IMR-90 (cell line): ENCODE results near the gene TBC1D10A. TPM values are rescaled to one million over a fixed set of nuclear protein-coding genes. Genes with fewer than 3 reads are reported as not detected.

ENCODE experiments used
- ATAC-seq: fragments of 200-7000 bp; cut with Tn5 transposase; 2 replicates; pipeline ENCODE4 v1.9.1; 2020; ENCODE audit warnings: low read depth, mild to moderate bottlenecking, moderate library complexity
- BruUV-seq: library from RNA; stranded (reverse); fragments of 400-500 nt; replicated peaks from 2 replicates; lab custom pipeline; 2021; lab: Mats Ljungman, UMichigan
- CTCF ChIA-PET: fragments of 300-600 bp; formaldehyde crosslinking; extraction: SDS; loops from one replicate; lab custom pipeline; 2021; ENCODE audit warnings: antibody characterized with exemption; lab: Yijun Ruan, JAX
- POLR2A ChIA-PET: fragments of 300-600 bp; sonication (Branson Sonifier 250); formaldehyde crosslinking; loops from one replicate; lab custom pipeline; 2022; ENCODE audit warnings: antibody characterized with exemption; ENCODE audit not compliant: unreplicated experiment; lab: Charles Lee
- DNase-seq: peaks from one replicate; pipeline ENCODE4 v3.0.0; 2013
- H2AFZ ChIP-seq: replicated peaks from 2 replicates; pipeline ENCODE3; 2013; ENCODE audit warnings: low read length, mild to moderate bottlenecking; ENCODE audit not compliant: poor library complexity
- H2AK5ac ChIP-seq: 2 replicates; pipeline ENCODE4 v1.6.1; 2013; ENCODE audit warnings: low read depth, low read length, inconsistent platforms
- H2AK9ac ChIP-seq: replicated peaks from 2 replicates; pipeline ENCODE3; 2013; ENCODE audit warnings: mild to moderate bottlenecking, low read depth, low read length, moderate library complexity; ENCODE audit not compliant: poor library complexity
- H2BK120ac ChIP-seq: 2 replicates; pipeline ENCODE4 v1.6.1; 2013; ENCODE audit warnings: low read depth, low read length, inconsistent platforms
- H2BK15ac ChIP-seq: 3 replicates; pipeline ENCODE4 v1.6.1; 2013; ENCODE audit warnings: low read depth, low read length, inconsistent platforms
- H2BK20ac ChIP-seq: 2 replicates; pipeline ENCODE4 v1.6.1; 2013; ENCODE audit warnings: low read depth, mild to moderate bottlenecking, inconsistent platforms, low read length, moderate library complexity
- H2BK5ac ChIP-seq: 2 replicates; pipeline ENCODE4 v1.6.1; 2013; ENCODE audit warnings: mild to moderate bottlenecking, low read depth, low read length, inconsistent platforms; ENCODE audit not compliant: poor library complexity, severe bottlenecking
- H3K14ac ChIP-seq: replicated peaks from 2 replicates; pipeline ENCODE4 v1.6.1; 2013; ENCODE audit warnings: low read depth, low read length, inconsistent platforms
- H3K18ac ChIP-seq: 2 replicates; pipeline ENCODE4 v1.6.1; 2013; ENCODE audit warnings: low read depth, low read length, control low read depth
- H3K23ac ChIP-seq: 2 replicates; pipeline ENCODE4 v1.6.1; 2013; ENCODE audit warnings: low read depth, low read length, inconsistent platforms
- H3K27ac ChIP-seq: 2 replicates; pipeline ENCODE4 v1.5.1; 2013; ENCODE audit warnings: mild to moderate bottlenecking, control low read depth, low read length; ENCODE audit not compliant: insufficient read depth
- H3K27me3 ChIP-seq: 2 replicates; pipeline ENCODE4 v1.6.1; 2013; ENCODE audit warnings: low read length; ENCODE audit not compliant: control insufficient read depth, insufficient read depth
- H3K36me3 ChIP-seq: 2 replicates; pipeline ENCODE4 v1.6.1; 2013; ENCODE audit warnings: low read length, mixed read lengths; ENCODE audit not compliant: control insufficient read depth, insufficient read depth
- H3K4ac ChIP-seq: 2 replicates; pipeline ENCODE4 v1.6.1; 2013; ENCODE audit warnings: low read depth, low read length, inconsistent platforms
- H3K4me1 ChIP-seq: 2 replicates; pipeline ENCODE4 v1.6.1; 2013; ENCODE audit warnings: low read length, mixed read lengths; ENCODE audit not compliant: control insufficient read depth, insufficient read depth
- H3K4me2 ChIP-seq: 2 replicates; pipeline ENCODE4 v1.6.1; 2013; ENCODE audit warnings: low read depth, mild to moderate bottlenecking, control low read depth, low read length, moderate library complexity
- H3K4me3 ChIP-seq: 2 replicates; pipeline ENCODE4 v1.5.1; 2013; ENCODE audit warnings: low read depth, mild to moderate bottlenecking, control low read depth, low read length, moderate library complexity; ENCODE audit not compliant: insufficient read depth
- H3K56ac ChIP-seq: 2 replicates; pipeline ENCODE4 v1.6.1; 2013; ENCODE audit warnings: low read length, inconsistent platforms; ENCODE audit not compliant: insufficient read depth; ENCODE audit errors: extremely low read depth
- H3K79me1 ChIP-seq, 2 experiments: 2 replicates each; pipeline ENCODE4 v1.6.1; 2013; ENCODE audit warnings: low read length in 2 of 2, inconsistent platforms in 1 of 2, low read depth in 1 of 2
- H3K9ac ChIP-seq: 2 replicates; pipeline ENCODE4 v1.6.1; 2013; ENCODE audit warnings: low read depth, low read length, control low read depth
- H3K9me1 ChIP-seq: 2 replicates; pipeline ENCODE4 v1.6.1; 2013; ENCODE audit warnings: low read length, inconsistent platforms; ENCODE audit not compliant: insufficient read depth
- H3K9me3 ChIP-seq: 2 replicates; pipeline ENCODE4 v1.6.1; 2013; ENCODE audit warnings: low read length; ENCODE audit not compliant: control insufficient read depth, insufficient read depth
- H4K20me1 ChIP-seq: 2 replicates; pipeline ENCODE4 v1.6.1; 2013; ENCODE audit warnings: low read length, inconsistent platforms; ENCODE audit not compliant: insufficient read depth
- H4K5ac ChIP-seq: 2 replicates; pipeline ENCODE4 v1.6.1; 2013; ENCODE audit warnings: mild to moderate bottlenecking, low read depth, low read length, control low read depth
- H4K8ac ChIP-seq, 2 experiments: 2 replicates each; pipeline ENCODE4 v1.6.1; 2013; ENCODE audit warnings: low read depth in 2 of 2, low read length in 2 of 2, control low read depth in 1 of 2, inconsistent platforms in 1 of 2
- H4K91ac ChIP-seq: 2 replicates; pipeline ENCODE4 v1.6.1; 2013; ENCODE audit warnings: low read depth, low read length, inconsistent platforms; ENCODE audit not compliant: insufficient read depth
- BHLHE40 ChIP-seq: fragments of 150-350 bp; IDR thresholded peaks from 2 replicates; pipeline ENCODE4 v1.6.1; 2016; ENCODE audit warnings: mild to moderate bottlenecking, low read depth, low read length
- CEBPB ChIP-seq: IDR thresholded peaks from 2 replicates; pipeline ENCODE4 v1.6.1; 2012; ENCODE audit warnings: low read depth, low read length, improper control_type of control experiment
- CHD1 ChIP-seq: IDR thresholded peaks from 2 replicates; pipeline ENCODE4 v1.6.1; 2012; ENCODE audit warnings: low read depth, low read length, improper control_type of control experiment
- CTCF ChIP-seq: conservative IDR thresholded peaks from 2 replicates; pipeline ENCODE4 v1.5.1; 2012; ENCODE audit warnings: mild to moderate bottlenecking, low read depth, low read length, improper control_type of control experiment
- ELK1 ChIP-seq: fragments of 150-350 bp; IDR thresholded peaks from 2 replicates; pipeline ENCODE4 v1.6.1; 2016; ENCODE audit warnings: low read depth, mild to moderate bottlenecking, low read length, moderate library complexity, borderline replicate concordance
- FOS ChIP-seq: fragments of 150-350 bp; IDR thresholded peaks from 2 replicates; pipeline ENCODE4 v1.6.1; 2016; ENCODE audit warnings: low read depth, low read length
- MAFK ChIP-seq: IDR thresholded peaks from 2 replicates; pipeline ENCODE4 v1.6.1; 2012; ENCODE audit warnings: low read depth, low read length, improper control_type of control experiment
- MAZ ChIP-seq: IDR thresholded peaks from 2 replicates; pipeline ENCODE4 v1.6.1; 2012; ENCODE audit warnings: low read depth, mild to moderate bottlenecking, low read length, improper control_type of control experiment, moderate library complexity, borderline replicate concordance
- MXI1 ChIP-seq: IDR thresholded peaks from 2 replicates; pipeline ENCODE4 v1.6.1; 2012; ENCODE audit warnings: low read depth, mild to moderate bottlenecking, low read length, moderate library complexity, borderline replicate concordance
- NFE2L2 ChIP-seq: fragments of 150-350 bp; IDR thresholded peaks from 2 replicates; pipeline ENCODE4 v1.6.1; 2016; ENCODE audit warnings: low read depth, mild to moderate bottlenecking, low read length
- POLR2A ChIP-seq: IDR thresholded peaks from 2 replicates; pipeline ENCODE4 v1.6.1; 2012; ENCODE audit warnings: mild to moderate bottlenecking, low read depth, low read length
- RAD21 ChIP-seq: IDR thresholded peaks from 2 replicates; pipeline ENCODE4 v1.6.1; 2012; ENCODE audit warnings: low read length, improper control_type of control experiment
- RCOR1 ChIP-seq: IDR thresholded peaks from 2 replicates; pipeline ENCODE4 v1.6.1; 2012; ENCODE audit warnings: mild to moderate bottlenecking, low read length, improper control_type of control experiment; ENCODE audit not compliant: insufficient replicate concordance
- RFX5 ChIP-seq: IDR thresholded peaks from 2 replicates; pipeline ENCODE4 v1.8.0; 2012; ENCODE audit warnings: low read depth, mild to moderate bottlenecking, low read length, moderate library complexity
- SMC3 ChIP-seq: fragments of 150-350 bp; IDR thresholded peaks from 2 replicates; pipeline ENCODE4 v1.6.1; 2016; ENCODE audit warnings: low read depth, mild to moderate bottlenecking, antibody characterized with exemption, low read length, moderate library complexity
- USF2 ChIP-seq: fragments of 150-350 bp; IDR thresholded peaks from 2 replicates; pipeline ENCODE4 v1.6.1; 2017; ENCODE audit warnings: mild to moderate bottlenecking, antibody characterized with exemption, low read length, low read depth
- WGBS, 2 experiments: methylation state at CpG; one replicate each; pipeline versions ENCODE4 v1.1.5 to v1.1.7; 2013; ENCODE audit warnings: missing lambda C conversion rate in 2 of 2; ENCODE audit not compliant: insufficient read length in 1 of 2; ENCODE audit errors: extremely low coverage in 2 of 2; 5-methylcytosine and 5-hydroxymethylcytosine counted together
- dilution Hi-C: fragments of 300-500 bp; cut with HindIII; formaldehyde crosslinking; loops from one replicate; pipeline ENCODE4 v1.14.3; 2018; ENCODE audit warnings: low sequenced_read_pairs; ENCODE audit not compliant: unreplicated experiment
- in situ Hi-C: fragments of 300-500 bp; cut with MboI; formaldehyde crosslinking; loops from 3 replicates; pipeline ENCODE4 v1.14.3; 2019; ENCODE audit warnings: low sequenced_read_pairs, inconsistent platforms, mixed read lengths
- intact Hi-C: fragments of 100-400 bp; cut with micrococcal nuclease; formaldehyde crosslinking; loops from 2 replicates; pipeline ENCODE4 v1.10.0; 2022
- polyA plus RNA-seq, 3 experiments: library from polyadenylated mRNA; depleted of rRNA; stranded (reverse); fragments of >200 nt; gene quantifications; 2 replicates each; pipeline ENCODE4 v1.2.3, GENCODE V29; 2012; ENCODE audit warnings: low replicate concordance in 1 of 3
- total RNA-seq: library from RNA; depleted of rRNA; stranded (reverse); fragments of >200 nt; gene quantifications from 2 replicates; pipeline ENCODE4 v1.2.3, GENCODE V29; 2012

TBC1D10A gene
- total and polyA plus RNA-seq, 2 of the 4 experiments (the other 2 are of a cell fraction) = 16.3 to 33.1 TPM

- Histone ChIP-seq H3K9me1 (no peaks in the 10 kb centered on the region), H3K14ac (no peak overlapping the region), H2BK20ac (no peak overlapping the region), H2AK5ac (no peak overlapping the region), H3K18ac (no peak overlapping the region), H3K9me3 (no peaks in the 10 kb centered on the region), H2AFZ (peak overlapping the region; percentile 6), H3K36me3 (peaks cover 24% of the 10 kb centered on the region), H2BK120ac (no peak overlapping the region), H2AK9ac (peak overlapping the region; percentile 62), H4K8ac (no peak overlapping the region), H3K9ac (no peak overlapping the region), H4K20me1 (peaks cover 8% of the 10 kb centered on the region), H3K27ac (no peak overlapping the region), H3K4me2 (no peak overlapping the region), H3K4me1 (peaks cover 10% of the 10 kb centered on the region), H3K23ac (no peak overlapping the region), H3K27me3 (no peaks in the 10 kb centered on the region), H4K5ac (no peak overlapping the region), H2BK15ac (no peak overlapping the region), H3K79me1 (peaks cover 0 to 14% of the 10 kb centered on the region in 2 experiments; a peak in 3 of 4 replicates), H3K4ac (no peak overlapping the region), H3K4me3 (no peak overlapping the region), H4K91ac (no peak overlapping the region), H2BK5ac (no peak overlapping the region), H3K56ac (no peak overlapping the region)
- CTCF ChIA-PET = no interaction called here
- DNase-seq = no peak
- intact Hi-C loops = no loop called here
- BruUV-seq = no TSS peak
- POLR2A ChIA-PET = no interaction called here
- in situ Hi-C loops = no loop called here
- ATAC-seq = no peak
- dilution Hi-C loops = no loop called here
- TF ChIP-seq POLR2A = no peak
- no peak for TF ChIP-seq RFX5
- no peak for TF ChIP-seq MAFK
- TF ChIP-seq MAZ = no peak
- TF ChIP-seq USF2 = no peak
- no peak for TF ChIP-seq NFE2L2
- TF ChIP-seq CHD1 = no peak
- TF ChIP-seq SMC3 = no peak
- TF ChIP-seq CTCF = no peak
- no peak for TF ChIP-seq CEBPB
- no peak for TF ChIP-seq BHLHE40
- TF ChIP-seq FOS = no peak
- TF ChIP-seq RAD21 = no peak
- no peak for TF ChIP-seq RCOR1
- TF ChIP-seq ELK1 = no peak
- no peak for TF ChIP-seq MXI1
- 89% methylated on average over 5 of the region's 27 CpGs; no CpG with 5 or more reads in 1 of the 2 experiments for WGBS, 2 experiments
Measured at GRCh38 chr22:30285176-30285845, 41.4 kb downstream of the TBC1D10A start.
